ENCODE measurements around the gene BBS1. TPM values are rescaled to one million over a fixed set of nuclear protein-coding genes. Genes with fewer than 3 reads are reported as not detected.

BBS1 gene
- polyA plus RNA-seq, 2 of the 4 experiments (the other 2 are of a cell fraction), result 12.5 TPM

DNA sequence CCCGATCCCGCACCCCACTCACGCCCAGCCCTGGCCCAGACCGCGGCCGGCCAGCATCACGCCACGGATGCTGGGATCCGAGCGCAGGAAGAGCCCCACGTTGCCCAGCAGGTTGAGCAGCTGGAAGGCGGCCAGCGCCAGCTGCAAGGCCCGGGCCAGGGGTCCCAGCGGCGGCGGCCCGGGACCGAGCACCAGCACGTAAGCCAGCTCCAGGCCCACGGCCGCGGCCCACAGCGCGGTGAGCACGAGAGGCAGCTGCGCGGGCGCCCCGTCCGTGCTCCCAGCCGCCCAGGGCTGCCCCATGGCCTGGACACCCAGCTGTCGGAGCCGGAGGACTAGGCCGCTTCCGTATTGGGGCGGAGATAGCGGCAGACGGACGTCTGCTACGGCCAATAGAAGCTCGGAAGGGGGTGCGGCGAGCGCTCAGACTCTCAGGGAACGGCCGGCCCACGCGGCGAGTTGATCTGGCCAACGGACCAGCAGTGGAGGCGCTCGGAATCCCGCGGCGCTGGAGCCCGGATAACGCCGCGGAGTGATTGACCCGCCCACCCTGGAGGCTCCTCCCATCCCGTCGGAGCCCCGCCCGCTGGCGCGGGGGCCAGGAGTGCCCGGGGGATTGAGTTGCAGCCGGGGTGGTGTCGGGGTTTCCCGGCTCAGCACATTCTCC lies 35.4 kb downstream of the BBS1 start, which contains the start of gene ZDHHC24:
Gene ZDHHC24, minus strand, starts transcription at position 348 of the 667 bp plus-strand sequence. Its CDS starts 45 bp downstream, at position 303.
- Histone ChIP-seq H3K4me1 (peaks cover 17% of the 10 kb centered on the region), H3K9me3 (no peaks in the 10 kb centered on the region), H3K4me2 (peak within 1 kb of the TSS; percentile 90), H3K27ac (peak within 1 kb of the TSS; percentile 85 to 96), H3K4me3 (peak within 1 kb of the TSS; percentile 85)
- ChIA-PET POLR2A (interaction anchor here (0.6 to 2.0 kb wide), 16 partner anchors 10 to 297 kb away, joined by 3 to 13 read pairs (median 5); partner anchors contain the start of genes CTSF, DPP3, PELI3 and RBM14), CTCF (interaction anchor here (0.8 to 1.8 kb wide), 10 partner anchors 9 to 288 kb away, joined by 3 to 6 read pairs (median 4); partner anchors contain the start of genes CCDC87, CCS, CTSF and MRPL11)
- FAIRE-seq, result no peak
- WGBS (ENCODE audit: missing lambda C conversion rate), result 0% methylated on average over 7 of the region's 71 CpGs
- peak; percentile 97 for DNase-seq (ENCODE audit: low read depth in 1 of 2, low spot score in 1 of 2)
- ATAC-seq, result peak; percentile 89 to 98
- TF ChIP-seq EHMT2 (IDR thresholded peaks at IDR 0.05; ENCODE audit: low read depth) (no peak), CBX2 (IDR thresholded peaks at IDR 0.05; ENCODE audit: borderline replicate concordance, low read depth) (no peak), KDM1A (IDR thresholded peaks at IDR 0.05; ENCODE audit: low read depth) (no peak), TFCP2L1 (CRISPR knock-in tag; IDR thresholded peaks at IDR 0.05) (no peak), MYC (IDR thresholded peaks at IDR 0.05; ENCODE audit: borderline replicate concordance, low read length) (peak; percentile 74; the same call in 1 of the 2 replicates), RNF2 (IDR thresholded peaks at IDR 0.05; ENCODE audit: borderline replicate concordance, low read depth) (no peak), MAZ (IDR thresholded peaks at IDR 0.05; ENCODE audit: borderline replicate concordance, low read depth, low read length) (0 out of 2 replicates have a peak, but pooled peaks have one; percentile 14), JUN (IDR thresholded peaks at IDR 0.05) (peak; percentile 48 to 69; a peak in 3 of 5 replicates), HES2 (IDR thresholded peaks at IDR 0.05) (no peak), FOSB (CRISPR knock-in tag; IDR thresholded peaks at IDR 0.05) (no peak), SREBF2 (IDR thresholded peaks at IDR 0.05) (no peak), ZC3H11A (IDR thresholded peaks at IDR 0.05) (no peak), KDM5A (IDR thresholded peaks at IDR 0.05) (no peak), EP300 (IDR thresholded peaks at IDR 0.05) (no peak), EHF (CRISPR knock-in tag; IDR thresholded peaks at IDR 0.05) (no peak), CHD2 (IDR thresholded peaks at IDR 0.05; ENCODE audit: low read length, partially characterized antibody) (no peak), JUNB (IDR thresholded peaks at IDR 0.05) (no peak), TP53 (CRISPR knock-in tag; IDR thresholded peaks at IDR 0.05) (no peak), FOXS1 (CRISPR knock-in tag; IDR thresholded peaks at IDR 0.05) (no peak), NR3C1 (IDR thresholded peaks at IDR 0.05) (no peak), NFE2L2 (conservative IDR thresholded peaks at IDR 0.05; ENCODE audit: low read length) (no peak), ZSCAN20 (CRISPR knock-in tag; IDR thresholded peaks at IDR 0.05) (no peak), CBX8 (IDR thresholded peaks at IDR 0.05) (no peak), HEYL (CRISPR knock-in tag; IDR thresholded peaks at IDR 0.05) (no peak), HDAC2 (IDR thresholded peaks at IDR 0.05) (no peak), HOXB13 (CRISPR knock-in tag; IDR thresholded peaks at IDR 0.05; ENCODE audit: low read depth) (no peak)
- TF ChIP-seq, protein P1, sequence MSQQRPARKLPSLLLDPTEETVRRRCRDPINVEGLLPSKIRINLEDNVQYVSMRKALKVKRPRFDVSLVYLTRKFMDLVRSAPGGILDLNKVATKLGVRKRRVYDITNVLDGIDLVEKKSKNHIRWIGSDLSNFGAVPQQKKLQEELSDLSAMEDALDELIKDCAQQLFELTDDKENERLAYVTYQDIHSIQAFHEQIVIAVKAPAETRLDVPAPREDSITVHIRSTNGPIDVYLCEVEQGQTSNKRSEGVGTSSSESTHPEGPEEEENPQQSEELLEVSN (IDR thresholded peaks at IDR 0.05; ENCODE audit: borderline replicate concordance, low read depth), result no peak
- TF ChIP-seq, protein P2, sequence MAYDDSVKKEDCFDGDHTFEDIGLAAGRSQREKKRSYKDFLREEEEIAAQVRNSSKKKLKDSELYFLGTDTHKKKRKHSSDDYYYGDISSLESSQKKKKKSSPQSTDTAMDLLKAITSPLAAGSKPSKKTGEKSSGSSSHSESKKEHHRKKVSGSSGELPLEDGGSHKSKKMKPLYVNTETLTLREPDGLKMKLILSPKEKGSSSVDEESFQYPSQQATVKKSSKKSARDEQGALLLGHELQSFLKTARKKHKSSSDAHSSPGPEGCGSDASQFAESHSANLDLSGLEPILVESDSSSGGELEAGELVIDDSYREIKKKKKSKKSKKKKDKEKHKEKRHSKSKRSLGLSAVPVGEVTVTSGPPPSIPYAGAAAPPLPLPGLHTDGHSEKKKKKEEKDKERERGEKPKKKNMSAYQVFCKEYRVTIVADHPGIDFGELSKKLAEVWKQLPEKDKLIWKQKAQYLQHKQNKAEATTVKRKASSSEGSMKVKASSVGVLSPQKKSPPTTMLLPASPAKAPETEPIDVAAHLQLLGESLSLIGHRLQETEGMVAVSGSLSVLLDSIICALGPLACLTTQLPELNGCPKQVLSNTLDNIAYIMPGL (CRISPR knock-in tag; IDR thresholded peaks at IDR 0.05; ENCODE audit: borderline replicate concordance), result no peak
- TF ChIP-seq, protein P3, sequence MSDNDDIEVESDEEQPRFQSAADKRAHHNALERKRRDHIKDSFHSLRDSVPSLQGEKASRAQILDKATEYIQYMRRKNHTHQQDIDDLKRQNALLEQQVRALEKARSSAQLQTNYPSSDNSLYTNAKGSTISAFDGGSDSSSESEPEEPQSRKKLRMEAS (IDR thresholded peaks at IDR 0.05), result no peak; the same call in 1 of the 2 replicates
- TF ChIP-seq, protein P4, sequence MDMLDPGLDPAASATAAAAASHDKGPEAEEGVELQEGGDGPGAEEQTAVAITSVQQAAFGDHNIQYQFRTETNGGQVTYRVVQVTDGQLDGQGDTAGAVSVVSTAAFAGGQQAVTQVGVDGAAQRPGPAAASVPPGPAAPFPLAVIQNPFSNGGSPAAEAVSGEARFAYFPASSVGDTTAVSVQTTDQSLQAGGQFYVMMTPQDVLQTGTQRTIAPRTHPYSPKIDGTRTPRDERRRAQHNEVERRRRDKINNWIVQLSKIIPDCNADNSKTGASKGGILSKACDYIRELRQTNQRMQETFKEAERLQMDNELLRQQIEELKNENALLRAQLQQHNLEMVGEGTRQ (IDR thresholded peaks at IDR 0.05), result no peak
- TF ChIP-seq, protein P5, sequence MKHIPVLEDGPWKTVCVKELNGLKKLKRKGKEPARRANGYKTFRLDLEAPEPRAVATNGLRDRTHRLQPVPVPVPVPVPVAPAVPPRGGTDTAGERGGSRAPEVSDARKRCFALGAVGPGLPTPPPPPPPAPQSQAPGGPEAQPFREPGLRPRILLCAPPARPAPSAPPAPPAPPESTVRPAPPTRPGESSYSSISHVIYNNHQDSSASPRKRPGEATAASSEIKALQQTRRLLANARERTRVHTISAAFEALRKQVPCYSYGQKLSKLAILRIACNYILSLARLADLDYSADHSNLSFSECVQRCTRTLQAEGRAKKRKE (CRISPR knock-in tag; IDR thresholded peaks at IDR 0.05; ENCODE audit: low read depth), result no peak
- TF ChIP-seq, protein P6, sequence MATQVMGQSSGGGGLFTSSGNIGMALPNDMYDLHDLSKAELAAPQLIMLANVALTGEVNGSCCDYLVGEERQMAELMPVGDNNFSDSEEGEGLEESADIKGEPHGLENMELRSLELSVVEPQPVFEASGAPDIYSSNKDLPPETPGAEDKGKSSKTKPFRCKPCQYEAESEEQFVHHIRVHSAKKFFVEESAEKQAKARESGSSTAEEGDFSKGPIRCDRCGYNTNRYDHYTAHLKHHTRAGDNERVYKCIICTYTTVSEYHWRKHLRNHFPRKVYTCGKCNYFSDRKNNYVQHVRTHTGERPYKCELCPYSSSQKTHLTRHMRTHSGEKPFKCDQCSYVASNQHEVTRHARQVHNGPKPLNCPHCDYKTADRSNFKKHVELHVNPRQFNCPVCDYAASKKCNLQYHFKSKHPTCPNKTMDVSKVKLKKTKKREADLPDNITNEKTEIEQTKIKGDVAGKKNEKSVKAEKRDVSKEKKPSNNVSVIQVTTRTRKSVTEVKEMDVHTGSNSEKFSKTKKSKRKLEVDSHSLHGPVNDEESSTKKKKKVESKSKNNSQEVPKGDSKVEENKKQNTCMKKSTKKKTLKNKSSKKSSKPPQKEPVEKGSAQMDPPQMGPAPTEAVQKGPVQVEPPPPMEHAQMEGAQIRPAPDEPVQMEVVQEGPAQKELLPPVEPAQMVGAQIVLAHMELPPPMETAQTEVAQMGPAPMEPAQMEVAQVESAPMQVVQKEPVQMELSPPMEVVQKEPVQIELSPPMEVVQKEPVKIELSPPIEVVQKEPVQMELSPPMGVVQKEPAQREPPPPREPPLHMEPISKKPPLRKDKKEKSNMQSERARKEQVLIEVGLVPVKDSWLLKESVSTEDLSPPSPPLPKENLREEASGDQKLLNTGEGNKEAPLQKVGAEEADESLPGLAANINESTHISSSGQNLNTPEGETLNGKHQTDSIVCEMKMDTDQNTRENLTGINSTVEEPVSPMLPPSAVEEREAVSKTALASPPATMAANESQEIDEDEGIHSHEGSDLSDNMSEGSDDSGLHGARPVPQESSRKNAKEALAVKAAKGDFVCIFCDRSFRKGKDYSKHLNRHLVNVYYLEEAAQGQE (IDR thresholded peaks at IDR 0.05), result peak; percentile 43; the same call in 1 of the 2 replicates
